ENCODE results near the gene SBNO1.

SBNO1 gene

GRCh38 chr12:123243671-123244262, 120.9 kb downstream of the SBNO1 start:
- DNase-seq: no peak

- DNase-seq: peak in 3 of 6 experiments; percentile 20 to 45 (median 33)
Measured at GRCh38 chr12:123242116-123242904, 122.3 kb downstream of the SBNO1 start.
